ENCODE data around the gene TMEM37.

Gene TMEM37

GRCh38 chr2:119453972-119454593 is 22.4 kb downstream of the TMEM37 start:
- no peak for DNase-seq (ENCODE audit: low spot score)

- DNase-seq (ENCODE audit: low spot score), result no peak
Measured at GRCh38 chr2:119455066-119455718, 23.5 kb downstream of the TMEM37 start.

GRCh38 chr2:119460076-119460475 is 28.4 kb downstream of the TMEM37 start:
- no peak for DNase-seq (ENCODE audit: low spot score)

GRCh38 chr2:119461811-119462210 is 30.2 kb downstream of the TMEM37 start:
- no peak for DNase-seq (ENCODE audit: low spot score)

GRCh38 chr2:119462574-119462973 is 30.9 kb downstream of the TMEM37 start:
- DNase-seq (ENCODE audit: low spot score), result no peak

- DNase-seq (ENCODE audit: low spot score), result no peak
Measured at GRCh38 chr2:119463136-119463535, 31.5 kb downstream of the TMEM37 start.

GRCh38 chr2:119463990-119464389 is 32.3 kb downstream of the TMEM37 start:
- DNase-seq (ENCODE audit: low spot score), result no peak

- DNase-seq (ENCODE audit: low spot score), result no peak
Measured at GRCh38 chr2:119464981-119465380, 33.3 kb downstream of the TMEM37 start.

- no peak for DNase-seq (ENCODE audit: low spot score)
Measured at GRCh38 chr2:119465687-119466086, 34.0 kb downstream of the TMEM37 start.

GRCh38 chr2:119466373-119466772 is 34.7 kb downstream of the TMEM37 start:
- no peak for DNase-seq (ENCODE audit: low spot score)

GRCh38 chr2:119468154-119468955 is 36.7 kb downstream of the TMEM37 start:
- no peak for DNase-seq (ENCODE audit: low spot score)

- no peak for DNase-seq (ENCODE audit: low spot score)
Measured at GRCh38 chr2:119469131-119469530, 37.5 kb downstream of the TMEM37 start.

- no peak for DNase-seq (ENCODE audit: low spot score)
Measured at GRCh38 chr2:119469661-119470297, 38.1 kb downstream of the TMEM37 start.

- no peak for DNase-seq (ENCODE audit: low spot score)
Measured at GRCh38 chr2:119472749-119473148, 41.1 kb downstream of the TMEM37 start.

GRCh38 chr2:119473621-119474370 is 42.1 kb downstream of the TMEM37 start:
- no peak for DNase-seq (ENCODE audit: low spot score)

GRCh38 chr2:119474371-119475224 is 42.9 kb downstream of the TMEM37 start:
- DNase-seq (ENCODE audit: low spot score), result no peak

GRCh38 chr2:119475225-119475856 is 43.7 kb downstream of the TMEM37 start:
- no peak for DNase-seq (ENCODE audit: low spot score)

- no peak for DNase-seq (ENCODE audit: low spot score)
Measured at GRCh38 chr2:119475857-119476244, 44.2 kb downstream of the TMEM37 start.

GRCh38 chr2:119476301-119477112 is 44.9 kb downstream of the TMEM37 start:
- DNase-seq (ENCODE audit: low spot score), result peak; percentile 18

Measured in SK-N-DZ (cell line).